Measurements from ENCODE around the gene GOLPH3.
"Not testable (repeated sequence)": the region's sequence is repeated elsewhere in the genome, so short reads cannot be mapped to it uniquely, and the experiment has no call there.

Gene GOLPH3

DNA sequence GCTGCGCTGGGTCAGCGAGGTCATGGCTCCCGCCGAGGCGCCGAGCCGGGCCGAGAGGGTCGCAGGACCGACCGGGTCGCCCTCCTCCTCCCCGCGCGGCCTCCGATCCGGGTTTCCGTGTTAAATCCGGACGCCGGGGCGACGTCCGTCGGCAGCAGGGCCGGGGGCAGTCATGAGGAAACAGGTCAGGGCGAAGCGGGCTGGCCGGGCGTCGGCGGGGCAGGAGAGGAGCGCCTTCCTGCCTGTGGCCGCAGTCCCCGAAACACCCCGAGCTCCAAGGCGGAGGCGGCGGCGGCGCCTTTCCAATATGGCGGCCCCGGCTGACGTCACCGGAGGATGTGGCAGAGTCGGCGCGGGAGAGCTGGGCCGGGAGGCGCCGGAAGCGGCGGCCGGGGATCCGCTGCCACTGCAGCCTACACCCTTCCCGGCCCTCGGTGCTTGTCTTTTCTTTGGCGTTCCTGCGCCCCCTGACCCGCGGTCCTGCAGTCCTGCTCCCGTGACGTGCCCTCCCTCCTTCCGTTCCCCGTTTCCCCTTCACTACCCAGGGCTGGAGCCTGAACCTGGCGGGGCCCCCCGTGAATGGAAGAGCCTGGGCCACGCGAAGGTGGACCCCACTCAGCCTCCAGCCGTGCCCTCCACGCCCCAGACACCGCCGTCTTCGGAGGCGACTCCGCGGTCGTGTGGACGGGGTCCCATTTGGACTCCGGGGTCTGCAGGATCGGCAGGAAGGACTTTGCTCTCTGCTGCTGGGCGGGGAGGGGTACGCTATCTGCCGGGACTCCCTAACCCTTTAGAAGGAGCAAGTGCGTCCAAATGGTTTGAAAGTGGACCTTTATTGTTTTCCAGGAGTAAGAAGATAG is at the start of gene GOLPH3:
Gene GOLPH3 (minus strand): TSS at position 309 of the 860 bp plus-strand sequence. CDS start 285 bp downstream, at position 24.
- DNase-seq: peak; percentile 93

- no peak for DNase-seq
Measured at GRCh38 chr5:32222723-32223470, 48.8 kb upstream of the GOLPH3 start.

DNA sequence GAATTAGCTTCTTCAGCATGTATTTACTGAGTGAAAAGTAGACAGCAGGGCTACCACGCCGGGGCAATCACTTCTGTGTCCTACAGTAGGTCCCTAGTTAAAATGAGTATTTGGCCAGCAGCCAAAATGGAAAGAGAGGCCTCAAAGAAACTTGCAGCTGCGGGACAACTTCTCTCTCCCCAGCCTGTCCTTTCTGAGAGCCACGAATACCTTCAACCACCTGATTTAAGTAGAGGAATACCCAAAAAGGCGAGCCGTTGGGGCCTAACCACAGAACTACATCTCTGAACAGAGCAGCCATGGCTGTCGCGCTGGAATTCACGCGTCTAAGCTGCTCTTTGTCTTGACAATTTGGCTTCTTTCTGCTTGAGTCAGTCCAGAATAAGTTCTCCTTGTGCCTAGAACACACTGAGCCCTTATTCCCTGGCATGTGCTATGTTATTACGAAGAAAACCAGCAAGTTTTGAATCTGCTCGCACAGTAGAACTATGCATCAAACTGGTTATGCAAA is 43.8 kb upstream of the GOLPH3 start:
- DNase-seq: no peak

DNA sequence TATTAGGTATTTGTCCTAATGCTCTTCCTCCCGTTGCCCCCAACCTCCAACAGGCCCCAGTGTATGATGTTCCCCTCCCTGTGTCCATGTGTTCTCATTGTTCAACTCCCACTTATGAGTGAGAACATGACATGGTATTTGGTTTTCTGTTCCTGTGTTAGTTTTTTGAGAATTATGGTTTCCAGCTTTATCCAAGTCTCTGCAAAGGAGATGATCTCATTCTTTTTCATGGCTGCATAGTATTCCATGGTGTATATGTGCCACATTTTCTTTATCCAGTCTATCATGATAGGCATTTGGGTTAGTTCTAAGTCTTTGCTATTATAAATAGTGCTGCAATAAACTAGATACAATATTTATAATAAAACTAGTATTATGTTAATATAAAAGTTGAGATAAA is 40.2 kb upstream of the GOLPH3 start:
- DNase-seq: not testable (repeated sequence)

DNA sequence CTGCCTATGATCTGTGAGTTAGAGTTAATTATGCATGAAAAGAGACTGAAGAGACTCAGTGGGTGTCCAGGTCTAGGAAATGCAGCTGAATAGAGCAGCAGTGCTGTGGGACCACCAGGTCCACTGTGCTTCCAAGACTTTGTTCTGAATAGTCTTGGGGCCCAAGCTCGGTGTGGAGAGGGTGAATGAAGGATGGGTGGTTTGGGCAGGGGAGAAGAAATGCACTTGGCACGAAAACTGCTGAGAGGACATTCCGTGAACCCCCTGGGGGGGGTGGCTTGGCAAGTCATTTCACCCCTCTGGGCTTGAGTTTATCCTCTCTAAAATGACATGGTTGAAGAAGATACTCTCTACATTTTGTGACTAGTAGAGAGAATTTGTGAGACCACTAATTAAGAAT is 36.0 kb upstream of the GOLPH3 start:
- DNase-seq: no peak

DNA sequence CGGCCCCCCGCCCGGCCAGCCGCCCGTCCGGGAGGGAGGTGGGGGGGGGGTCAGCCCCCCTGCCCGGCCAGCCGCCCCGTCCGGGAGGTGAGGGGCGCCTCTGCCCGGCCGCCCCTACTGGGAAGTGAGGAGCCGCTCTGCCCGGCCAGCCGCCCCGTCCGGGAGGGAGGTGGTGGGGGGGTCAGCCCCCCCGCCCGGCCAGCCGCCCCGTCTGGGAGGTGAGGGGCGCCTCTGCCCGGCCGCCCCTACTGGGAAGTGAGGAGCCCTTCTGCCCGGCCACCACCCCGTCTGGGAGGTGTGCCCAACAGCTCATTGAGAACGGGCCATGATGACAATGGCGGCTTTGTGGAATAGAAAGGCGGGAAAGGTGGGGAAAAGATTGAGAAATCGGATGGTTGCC is 34.7 kb upstream of the GOLPH3 start:
- DNase-seq: not testable (repeated sequence)

GRCh38 chr5:32207355-32207634 is 33.2 kb upstream of the GOLPH3 start:
- no peak for DNase-seq

DNA sequence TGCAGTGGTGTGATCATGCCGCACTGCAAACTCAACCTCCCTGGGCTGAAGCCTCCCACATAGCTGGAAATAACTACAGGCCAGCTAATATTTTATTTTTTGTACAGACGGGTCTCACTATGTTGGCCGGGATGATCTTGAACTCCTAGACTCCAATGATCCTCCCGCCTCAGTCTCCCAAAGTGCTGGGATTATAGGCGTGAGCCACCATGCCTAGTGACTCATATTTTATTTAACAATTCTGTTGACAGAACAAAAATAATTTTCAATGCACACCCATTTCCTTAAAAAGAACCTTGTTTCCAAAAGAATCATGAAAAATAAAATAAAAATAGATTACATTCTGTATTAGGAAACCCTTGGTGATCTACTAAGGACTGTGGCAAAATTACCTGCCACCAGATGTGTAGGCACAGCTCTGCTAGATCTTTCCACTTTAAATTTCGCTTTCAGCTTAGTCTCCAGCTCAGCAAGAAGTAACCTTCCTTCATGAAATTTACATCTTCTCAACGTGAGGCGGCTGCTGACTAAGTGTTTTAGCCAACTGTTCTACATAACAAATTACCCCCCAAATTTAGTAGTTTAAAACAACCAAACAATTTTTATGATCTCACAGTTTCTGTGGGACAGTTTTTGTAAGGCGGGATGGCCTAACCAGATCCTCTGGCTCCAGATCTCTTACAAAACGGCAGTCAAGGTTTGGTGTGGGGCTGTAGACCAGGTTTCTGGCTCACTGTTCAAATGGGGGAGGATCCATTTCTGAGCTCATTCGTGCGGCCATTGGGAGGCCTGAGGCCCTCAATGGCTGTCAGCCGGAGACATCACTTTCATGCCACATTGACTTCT is 32.6 kb upstream of the GOLPH3 start:
- no peak for DNase-seq

DNA sequence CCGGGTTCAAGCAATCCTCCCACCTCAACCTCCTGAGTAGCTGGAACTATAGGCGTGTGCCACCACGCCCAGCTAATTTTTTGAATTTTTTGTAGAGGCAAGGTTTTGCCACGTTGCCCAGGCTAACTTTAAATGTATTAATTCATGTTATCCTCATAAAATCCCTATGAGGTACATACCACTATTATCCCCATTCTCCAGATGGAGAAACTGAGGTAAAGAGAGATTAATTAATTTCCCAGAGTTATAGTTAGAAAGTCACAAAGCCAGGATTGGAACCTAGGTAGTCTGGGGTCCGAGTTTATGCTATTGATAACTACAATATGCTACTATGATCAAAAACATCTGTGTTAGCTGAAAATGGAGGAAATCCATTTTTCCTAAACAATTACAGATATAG is 31.9 kb upstream of the GOLPH3 start:
- DNase-seq: no peak

GRCh38 chr5:32202394-32202793 is 28.3 kb upstream of the GOLPH3 start:
- DNase-seq: no peak

DNA sequence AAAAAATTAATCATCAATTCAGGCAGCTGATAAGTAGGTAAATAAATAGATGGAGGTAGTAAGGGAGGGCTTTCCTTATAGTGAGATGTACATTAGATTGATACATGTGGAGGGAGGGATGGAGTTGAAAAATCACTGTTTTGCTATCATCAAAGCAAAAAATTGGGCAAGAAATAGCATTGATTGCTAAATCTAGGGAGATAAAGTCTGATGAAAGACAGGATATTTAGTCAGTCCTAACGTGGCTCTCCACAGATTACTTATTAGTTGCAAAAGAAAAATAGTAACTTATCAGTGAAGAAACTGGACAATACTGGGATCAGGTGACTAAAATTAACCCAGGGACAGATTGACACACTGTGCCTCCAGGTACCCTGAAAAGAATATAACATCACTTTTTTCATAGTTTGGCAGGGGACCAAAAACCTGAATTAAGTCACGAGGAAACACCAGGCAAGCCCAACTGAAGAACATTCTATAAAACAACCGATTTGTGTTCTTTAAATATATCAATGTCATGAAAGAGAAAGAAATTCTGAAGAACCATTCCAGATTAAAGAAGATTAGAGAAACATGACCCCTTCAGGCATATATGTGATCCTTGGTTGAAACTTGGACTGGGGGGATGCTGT is 27.1 kb upstream of the GOLPH3 start:
- no peak for DNase-seq

- no peak for DNase-seq
Measured at GRCh38 chr5:32197032-32197431, 22.9 kb upstream of the GOLPH3 start.

DNA sequence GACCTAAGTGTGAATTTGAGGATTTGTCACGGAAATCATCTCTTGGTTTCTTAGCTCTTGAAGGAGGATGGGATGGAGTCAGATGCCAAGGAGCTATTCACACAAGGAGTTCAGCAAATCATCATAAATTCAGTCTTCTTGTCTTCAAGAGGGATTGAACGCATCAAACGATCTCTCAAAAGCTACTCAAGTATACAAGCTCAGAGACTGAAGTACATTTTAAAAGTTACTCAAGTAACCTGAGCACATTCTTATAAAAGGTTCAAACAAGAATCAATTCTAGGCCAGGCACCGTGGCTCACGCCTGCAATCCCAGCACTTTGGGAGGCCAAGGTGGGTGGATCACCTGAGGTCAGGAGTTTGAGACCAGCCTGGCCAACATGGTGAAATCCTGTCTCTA is 21.1 kb upstream of the GOLPH3 start:
- DNase-seq: no peak

DNA sequence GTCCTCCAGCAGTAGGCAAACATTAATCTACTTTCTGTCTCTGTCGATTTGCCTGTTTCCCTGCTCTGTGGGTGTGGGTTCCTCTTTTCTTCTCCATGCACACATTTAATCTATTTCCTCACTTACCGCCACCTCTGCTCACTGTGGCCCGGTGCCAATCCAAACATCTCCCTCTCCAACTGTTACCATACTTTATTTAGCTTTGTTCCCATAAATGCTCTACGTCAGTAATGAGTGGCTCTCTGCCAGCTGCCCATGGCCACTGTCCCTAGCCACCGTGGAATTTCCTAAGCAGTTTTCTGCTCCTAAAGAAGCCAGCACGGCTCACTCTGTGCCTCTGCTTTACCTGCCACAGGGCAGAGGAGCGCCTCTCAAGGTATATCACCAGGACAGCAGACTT is 19.5 kb upstream of the GOLPH3 start:
- DNase-seq: no peak

GRCh38 chr5:32190095-32190494 is 16.0 kb upstream of the GOLPH3 start:
- DNase-seq: no peak

DNA sequence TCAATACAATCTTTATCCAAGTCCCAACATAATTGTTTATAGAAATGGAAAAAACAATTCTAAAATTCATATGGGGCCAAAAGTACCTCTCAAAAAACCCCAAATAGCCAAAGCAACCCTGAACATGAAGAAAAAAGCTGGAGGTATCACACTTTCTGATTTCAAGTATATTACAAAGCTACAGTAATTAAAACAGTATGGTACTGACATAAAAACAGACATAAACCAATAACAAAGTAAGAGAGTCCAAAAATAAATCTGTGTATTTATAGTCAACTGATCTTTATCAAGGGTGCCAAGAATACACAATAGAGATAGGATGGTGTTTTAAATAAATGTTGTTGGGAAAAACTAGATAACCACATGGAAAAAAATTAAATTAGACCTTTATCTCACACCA is 13.6 kb upstream of the GOLPH3 start:
- DNase-seq: no peak

GRCh38 chr5:32182463-32183063 is 8.4 kb upstream of the GOLPH3 start:
- DNase-seq: no peak

DNA sequence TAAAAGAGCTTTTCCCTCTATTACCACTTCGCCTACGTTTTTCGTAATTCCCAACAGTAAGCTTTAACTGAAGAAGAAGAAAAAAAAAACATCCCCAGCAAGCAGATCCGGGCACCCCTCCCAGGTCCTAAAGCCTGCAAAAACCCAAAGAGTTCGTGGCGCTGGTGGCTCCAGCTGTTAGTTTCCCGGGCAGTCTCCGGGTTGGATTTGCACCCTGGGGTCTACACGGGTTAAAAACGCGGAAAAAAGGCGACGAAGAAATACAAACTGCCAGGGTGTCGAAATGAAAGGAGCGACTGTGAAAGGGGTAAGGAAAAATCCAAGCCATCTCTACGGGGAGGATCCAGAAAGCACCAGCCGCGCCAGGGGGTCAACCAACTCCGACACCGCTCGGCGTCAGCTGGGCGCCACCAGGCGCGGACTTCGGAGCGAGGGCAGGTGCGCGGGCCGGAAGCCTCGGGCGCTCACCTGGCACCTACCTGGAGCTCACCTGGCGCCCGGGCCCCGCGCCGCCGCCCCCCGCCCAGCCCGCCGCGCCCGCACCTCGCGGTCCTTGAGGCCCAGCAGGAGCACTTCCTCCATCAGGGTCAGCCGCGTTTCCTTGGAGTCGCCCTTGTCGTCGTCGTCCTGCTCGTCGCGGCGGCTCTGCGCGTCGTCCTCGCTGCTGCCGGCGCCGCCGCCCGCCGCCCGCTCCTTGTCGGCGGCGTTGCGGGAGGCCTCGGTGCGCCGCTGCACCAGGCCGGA is 680 bp downstream of the GOLPH3 start:
- peak; percentile 37 for DNase-seq

DNA sequence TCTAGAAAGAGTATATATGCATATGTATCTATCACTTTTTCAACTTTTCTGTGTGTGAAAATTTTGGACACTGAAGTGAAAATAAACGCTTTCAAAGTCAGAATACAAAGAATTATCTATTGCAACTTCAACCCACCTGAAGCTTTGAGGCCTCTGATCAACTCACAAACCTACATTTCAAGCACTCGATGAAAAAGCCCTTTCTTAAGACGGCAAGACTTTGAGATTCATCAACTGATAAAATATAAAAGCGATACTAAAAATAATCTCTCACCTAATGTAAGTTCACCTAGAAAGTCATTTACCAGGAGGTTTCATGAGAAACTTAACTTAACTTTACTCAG is 1.2 kb downstream of the GOLPH3 start:
- DNase-seq: no peak

DNA sequence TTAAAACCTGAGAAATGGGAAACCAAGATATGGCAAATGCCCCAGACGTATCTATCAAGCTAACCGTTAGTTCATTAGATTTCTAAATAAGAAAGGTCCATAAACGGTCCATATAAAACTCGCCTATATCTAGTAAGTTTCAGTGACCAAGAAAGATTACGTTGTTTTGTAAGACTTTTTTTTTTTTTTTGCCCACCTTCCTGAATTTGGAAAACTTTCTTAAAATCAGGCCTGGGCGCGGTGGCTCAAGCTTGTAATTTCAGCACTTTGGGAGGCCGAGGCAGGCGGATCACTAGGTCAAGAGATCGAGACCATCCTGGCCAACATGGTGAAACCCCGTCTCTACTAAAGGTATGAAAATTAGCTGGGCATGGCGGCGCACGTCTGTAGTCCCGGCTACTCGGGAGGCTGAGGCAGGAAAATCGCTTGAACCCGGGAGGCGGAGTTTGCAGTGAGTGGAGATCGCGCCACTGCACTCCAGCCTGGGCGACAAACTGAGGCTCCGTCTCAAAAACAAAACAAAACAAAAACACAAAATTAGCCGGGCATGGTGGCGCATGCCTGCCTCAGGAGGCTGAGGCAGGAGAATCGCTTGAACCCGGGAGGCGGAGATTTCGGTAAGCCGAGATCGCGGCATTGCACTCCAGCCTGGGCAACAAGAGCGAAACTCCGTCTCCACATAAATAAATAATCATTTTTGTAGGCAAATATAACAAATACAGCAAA is 1.8 kb downstream of the GOLPH3 start:
- peak; percentile 9 for DNase-seq
